CD14-positive monocyte (primary cell): ENCODE data around the gene ZIC1. TPM values are rescaled to one million over a fixed set of nuclear protein-coding genes. Genes with fewer than 3 reads are reported as not detected.

Experiments used
- DNase-seq, 3 donors: peaks; one replicate each; pipeline ENCODE4 v3.0.0-alpha.2; 2011 to 2022
- H2AFZ ChIP-seq: 2 replicates; pipeline ENCODE4 v1.6.0; 2012; ENCODE audit warnings: mild to moderate bottlenecking, low read depth, low read length, inconsistent platforms; ENCODE audit not compliant: insufficient read depth, poor library complexity, severe bottlenecking
- H3K27ac ChIP-seq, 2 donors: 1 replicate in 1 of 2; 2 replicates in 1 of 2; pipeline ENCODE4 v1.5.1; 2012 to 2013; ENCODE audit warnings: low read length in 2 of 2, control low read depth in 1 of 2, inconsistent platforms in 1 of 2, low read depth in 1 of 2, mild to moderate bottlenecking in 1 of 2
- H3K27me3 ChIP-seq, 2 donors: one replicate each; pipeline versions ENCODE4 v1.6.0 to v1.6.1; 2011 to 2013; ENCODE audit warnings: low read length in 2 of 2; ENCODE audit not compliant: control insufficient read depth in 2 of 2, insufficient read depth in 2 of 2
- H3K36me3 ChIP-seq, 2 donors: replicated peaks in 1 of 2; 1 replicate in 1 of 2; 2 replicates in 1 of 2; pipeline versions ENCODE4 v1.5.1 to v1.6.1; 2012 to 2013; ENCODE audit warnings: low read length in 2 of 2, control low read depth in 1 of 2, inconsistent platforms in 1 of 2, mild to moderate bottlenecking in 1 of 2; ENCODE audit not compliant: insufficient read depth in 2 of 2, control insufficient read depth in 1 of 2
- H3K4me1 ChIP-seq, 2 donors: 1 replicate in 1 of 2; 2 replicates in 1 of 2; pipeline versions ENCODE4 v1.5.1 to v1.6.1; 2012 to 2013; ENCODE audit warnings: low read length in 2 of 2, control low read depth in 1 of 2, inconsistent platforms in 1 of 2, mild to moderate bottlenecking in 1 of 2, moderate library complexity in 1 of 2; ENCODE audit not compliant: insufficient read depth in 2 of 2, control insufficient read depth in 1 of 2
- H3K4me2 ChIP-seq: replicated peaks from 2 replicates; pipeline ENCODE3; 2012; ENCODE audit warnings: low read length, moderate library complexity, mild to moderate bottlenecking; ENCODE audit not compliant: poor library complexity, severe bottlenecking; ENCODE audit errors: extremely low read depth
- H3K4me3 ChIP-seq, 3 experiments: fragments of 200-600 bp in 1 of 3; sonication (generic) in 1 of 3; replicated peaks in 1 of 3; 1 replicate in 2 of 3; 2 replicates in 1 of 3; pipeline ENCODE4 v1.5.1; 2011 to 2013; ENCODE audit warnings: low read length in 3 of 3, mild to moderate bottlenecking in 3 of 3, control low read depth in 2 of 3, low read depth in 2 of 3, inconsistent platforms in 1 of 3, moderate library complexity in 1 of 3
- H3K79me2 ChIP-seq: 2 replicates; pipeline ENCODE4 v1.6.0; 2012; ENCODE audit warnings: mild to moderate bottlenecking, control low read depth, inconsistent platforms, low read length, moderate library complexity; ENCODE audit not compliant: insufficient read depth
- H3K9ac ChIP-seq: 2 replicates; pipeline ENCODE4 v1.6.0; 2017; ENCODE audit warnings: low read length, mild to moderate bottlenecking; ENCODE audit not compliant: insufficient read depth, poor library complexity, severe bottlenecking
- H3K9me3 ChIP-seq, 2 donors: replicated peaks in 1 of 2; 1 replicate in 1 of 2; 2 replicates in 1 of 2; pipeline versions ENCODE4 v1.5.1 to v1.6.1; 2012 to 2013; ENCODE audit warnings: low read length in 2 of 2, control low read depth in 1 of 2; ENCODE audit not compliant: control insufficient read depth in 1 of 2, insufficient read depth in 1 of 2
- H4K20me1 ChIP-seq: 2 replicates; pipeline ENCODE4 v1.6.0; 2012; ENCODE audit warnings: mild to moderate bottlenecking, low read length, control low read depth, moderate library complexity; ENCODE audit not compliant: insufficient read depth
- H3K27ac Mint-ChIP-seq, 7 donors: one replicate each; pipeline ENCODE4 v1.8.0; 2020; ENCODE audit warnings: mild to moderate bottlenecking in 7 of 7, mixed read lengths in 7 of 7, moderate library complexity in 6 of 7, inconsistent platforms in 2 of 7
- H3K27me3 Mint-ChIP-seq, 3 donors: one replicate each; pipeline ENCODE4 v1.8.0; 2021 to 2022; ENCODE audit warnings: low read depth in 3 of 3, mild to moderate bottlenecking in 3 of 3, mixed read lengths in 3 of 3, moderate library complexity in 3 of 3, inconsistent platforms in 1 of 3
- H3K36me3 Mint-ChIP-seq, 2 donors: one replicate each; pipeline ENCODE4 v1.8.0; 2020; ENCODE audit warnings: mixed read lengths in 2 of 2, inconsistent platforms in 1 of 2, mild to moderate bottlenecking in 1 of 2
- H3K4me1 Mint-ChIP-seq: one replicate; pipeline ENCODE4 v1.8.0; 2020; ENCODE audit warnings: mild to moderate bottlenecking, mixed read lengths
- H3K4me3 Mint-ChIP-seq, 2 donors: one replicate each; pipeline ENCODE4 v1.8.0; 2020; ENCODE audit warnings: mild to moderate bottlenecking in 2 of 2, mixed read lengths in 2 of 2, moderate library complexity in 1 of 2
- H3K9me3 Mint-ChIP-seq, 7 donors: one replicate each; pipeline ENCODE4 v1.8.0; 2020 to 2022; ENCODE audit warnings: mixed read lengths in 7 of 7, mild to moderate bottlenecking in 6 of 7, moderate library complexity in 6 of 7, inconsistent platforms in 2 of 7
- WGBS: methylation state at CpG from one replicate; pipeline ENCODE4 v1.1.5; 2013; ENCODE audit warnings: missing lambda C conversion rate; ENCODE audit not compliant: insufficient coverage; 5-methylcytosine and 5-hydroxymethylcytosine counted together
- intact Hi-C, 2 donors: fragments of 100-400 bp; cut with micrococcal nuclease; formaldehyde crosslinking; loops; one replicate each; pipeline versions ENCODE4 v1.15.0 to v1.15.1; 2023
- polyA plus RNA-seq, 3 donors: library from polyadenylated mRNA; depleted of rRNA in 1 of 3; unstranded in 2 of 3; stranded (reverse) in 1 of 3; fragments of 300-500 nt in 2 of 3; fragments of >200 nt in 1 of 3; fragmentation: Illumina TruSeq in 2 of 3; gene quantifications; 1 replicate in 2 of 3; 2 replicates in 1 of 3; pipeline ENCODE4 v1.2.3, GENCODE V29; 2012 to 2021
- TF ChIP-seq, protein P1 (sequence below): fragments of 200-600 bp; IDR thresholded peaks from one replicate; pipeline ENCODE4 v1.8.0; 2022; ENCODE audit warnings: antibody characterized with exemption, mild to moderate bottlenecking

The ZIC1 gene
- polyA plus RNA-seq, 3 donors, result not detected

DNA sequence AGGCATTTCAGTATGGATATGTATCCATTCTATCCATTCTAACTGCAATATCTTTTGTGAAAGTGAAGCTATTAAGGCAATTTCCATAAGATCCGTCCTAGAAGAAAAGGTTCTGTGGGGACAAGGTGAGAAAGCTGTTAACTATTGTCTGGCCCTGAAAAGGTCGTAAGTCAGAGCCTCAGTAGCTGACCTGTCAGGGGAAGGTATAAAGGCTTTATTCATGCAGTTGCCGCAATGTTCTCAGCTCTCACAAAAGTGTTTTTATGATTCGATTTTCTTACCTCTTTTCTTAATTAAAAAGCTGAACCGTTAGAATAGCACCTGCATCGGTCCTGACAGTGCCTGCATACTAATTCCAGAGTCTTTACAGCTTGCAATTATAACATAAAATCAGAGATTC, 27.6 kb upstream of the ZIC1 start:
- intact Hi-C loops, result no loop called here
- H2AFZ ChIP-seq, result no peak overlapping the region
- H3K4me3 ChIP-seq, result no peak overlapping the region
- H3K9me3 Mint-ChIP-seq, result peaks cover 17 to 66% (median 47%) of the 10 kb centered on the region in 7 donors
- no peaks in the 10 kb centered on the region for H3K4me1 Mint-ChIP-seq
- peak overlapping the region in 1 of 2 donors; percentile 69 for H3K4me3 Mint-ChIP-seq
- no peaks in the 10 kb centered on the region for H3K4me1 ChIP-seq
- H3K79me2 ChIP-seq, result no peaks in the 10 kb centered on the region
- H3K27me3 Mint-ChIP-seq, result peaks cover 95 to 98% (median 95%) of the 10 kb centered on the region in 3 donors
- H3K9ac ChIP-seq, result no peak overlapping the region
- peaks cover 89 to 99% of the 10 kb centered on the region in 2 donors for H3K27me3 ChIP-seq
- DNase-seq, result no peak
- no peaks in the 10 kb centered on the region for H3K36me3 ChIP-seq
- WGBS, result 24% methylated on average over 5 of the region's 6 CpGs
- H3K27ac ChIP-seq, result no peak overlapping the region
- TF ChIP-seq, protein P1, sequence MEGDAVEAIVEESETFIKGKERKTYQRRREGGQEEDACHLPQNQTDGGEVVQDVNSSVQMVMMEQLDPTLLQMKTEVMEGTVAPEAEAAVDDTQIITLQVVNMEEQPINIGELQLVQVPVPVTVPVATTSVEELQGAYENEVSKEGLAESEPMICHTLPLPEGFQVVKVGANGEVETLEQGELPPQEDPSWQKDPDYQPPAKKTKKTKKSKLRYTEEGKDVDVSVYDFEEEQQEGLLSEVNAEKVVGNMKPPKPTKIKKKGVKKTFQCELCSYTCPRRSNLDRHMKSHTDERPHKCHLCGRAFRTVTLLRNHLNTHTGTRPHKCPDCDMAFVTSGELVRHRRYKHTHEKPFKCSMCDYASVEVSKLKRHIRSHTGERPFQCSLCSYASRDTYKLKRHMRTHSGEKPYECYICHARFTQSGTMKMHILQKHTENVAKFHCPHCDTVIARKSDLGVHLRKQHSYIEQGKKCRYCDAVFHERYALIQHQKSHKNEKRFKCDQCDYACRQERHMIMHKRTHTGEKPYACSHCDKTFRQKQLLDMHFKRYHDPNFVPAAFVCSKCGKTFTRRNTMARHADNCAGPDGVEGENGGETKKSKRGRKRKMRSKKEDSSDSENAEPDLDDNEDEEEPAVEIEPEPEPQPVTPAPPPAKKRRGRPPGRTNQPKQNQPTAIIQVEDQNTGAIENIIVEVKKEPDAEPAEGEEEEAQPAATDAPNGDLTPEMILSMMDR, result no peak
- H3K36me3 Mint-ChIP-seq, result no peaks in the 10 kb centered on the region
- peaks cover 24 to 68% of the 10 kb centered on the region in 2 donors for H3K9me3 ChIP-seq
- no peak overlapping the region for H3K27ac Mint-ChIP-seq
- H3K4me2 ChIP-seq, result no peak overlapping the region
- H4K20me1 ChIP-seq, result no peaks in the 10 kb centered on the region

DNA sequence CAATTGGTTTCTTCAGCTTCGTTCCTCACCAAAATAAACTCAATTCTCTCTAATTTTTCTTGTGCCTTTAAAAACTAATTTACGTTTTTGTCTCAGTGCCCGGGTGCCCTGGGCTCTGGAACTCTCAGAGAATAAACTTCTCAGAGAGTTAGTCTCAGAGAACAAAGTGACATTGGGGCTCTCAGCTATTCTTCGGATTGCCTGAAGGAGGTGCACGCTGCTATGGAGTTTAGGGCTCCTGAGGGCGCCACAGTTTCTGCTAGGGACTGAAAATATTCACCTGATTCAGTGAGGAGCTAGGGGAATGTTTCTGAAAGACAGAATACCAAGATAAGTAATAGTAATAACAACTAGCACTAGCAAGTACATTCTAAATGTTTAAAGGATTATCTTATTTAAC, 25.5 kb upstream of the ZIC1 start:
- Mint-ChIP-seq H3K36me3 (no peaks in the 10 kb centered on the region), H3K27me3 (peaks cover 94 to 98% (median 95%) of the 10 kb centered on the region in 3 donors), H3K27ac (peak overlapping the region in 1 of 7 donors; percentile 54), H3K9me3 (peaks cover 13 to 66% (median 47%) of the 10 kb centered on the region in 7 donors), H3K4me3 (peak overlapping the region in 1 of 2 donors; percentile 44), H3K4me1 (no peaks in the 10 kb centered on the region)
- H3K9ac ChIP-seq, result no peak overlapping the region
- intact Hi-C loops, result no loop called here
- no peak overlapping the region for H3K27ac ChIP-seq
- H4K20me1 ChIP-seq, result no peaks in the 10 kb centered on the region
- H3K4me3 ChIP-seq, result no peak overlapping the region
- TF ChIP-seq, protein P1, result no peak
- no peaks in the 10 kb centered on the region for H3K4me1 ChIP-seq
- no peak overlapping the region for H3K4me2 ChIP-seq
- H3K79me2 ChIP-seq, result no peaks in the 10 kb centered on the region
- no peak for DNase-seq
- WGBS, result 7% methylated on average over 3 of the region's 6 CpGs
- H3K9me3 ChIP-seq, result peaks cover 21 to 73% of the 10 kb centered on the region in 2 donors
- no peaks in the 10 kb centered on the region for H3K36me3 ChIP-seq
- no peak overlapping the region for H2AFZ ChIP-seq
- peaks cover 95 to 100% of the 10 kb centered on the region in 2 donors for H3K27me3 ChIP-seq
